Measurements from ENCODE around the gene SLX4.
A peak's percentile ranks its signal among the peaks of the same experiment; 100 is the strongest.

SLX4 gene

DNA sequence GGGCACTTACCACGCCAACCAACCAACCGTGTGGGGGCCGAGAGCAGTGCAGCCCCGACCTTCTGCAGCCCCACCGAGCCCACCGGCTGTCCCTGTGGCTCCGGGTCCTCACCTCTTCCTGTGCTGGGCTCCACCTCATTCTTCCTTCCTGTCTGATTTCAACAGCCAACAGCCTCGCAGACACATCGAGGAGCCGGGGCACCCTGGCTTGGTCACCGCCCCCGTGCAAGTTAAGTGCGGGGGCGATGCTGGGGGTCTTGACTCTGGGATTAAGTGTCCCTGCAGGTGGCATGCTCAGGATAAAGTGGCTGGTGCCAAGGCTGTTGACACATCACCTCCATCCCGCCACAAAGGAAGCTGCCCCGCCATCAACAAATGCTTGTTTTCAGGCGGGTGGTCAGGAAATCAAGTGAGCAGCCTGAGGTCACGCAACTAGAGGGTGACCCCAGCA lies 34.1 kb downstream of the SLX4 start, which contains the start of gene NLRC3:
Gene NLRC3 (minus strand): TSS at position 102 of the 451 bp plus-strand sequence. CDS start 12,367 bp downstream, outside the sequence.
- Histone ChIP-seq H3K9me2 (replicated peaks; ENCODE audit: insufficient read depth, low read length) (no peaks in the 10 kb centered on the region), H3K27ac (ENCODE audit: low read length) (no peak within 1 kb of the TSS), H3K9ac (ENCODE audit: low read length) (no peak within 1 kb of the TSS), H3K4me1 (ENCODE audit: low read length) (peaks cover 21% of the 10 kb centered on the region), H3F3A (ENCODE audit: insufficient read depth, low read length) (0 out of 2 replicates have a peak, but pooled peaks cover 3% of the 10 kb centered on the region), H3K9me3 (replicated peaks; ENCODE audit: insufficient read depth, low read length) (no peaks in the 10 kb centered on the region), H3K36me3 (replicated peaks; ENCODE audit: insufficient read depth, low read length) (no peaks in the 10 kb centered on the region), H3K27me3 (replicated peaks; ENCODE audit: insufficient read depth, low read length) (no peaks in the 10 kb centered on the region), H3K4me3 (ENCODE audit: low read length) (no peak within 1 kb of the TSS), H3K79me2 (ENCODE audit: low read length) (no peaks in the 10 kb centered on the region), H4K20me1 (ENCODE audit: insufficient read depth, low read length) (no peaks in the 10 kb centered on the region), H2AFZ (ENCODE audit: low read length) (no peak within 1 kb of the TSS), H3K4me2 (ENCODE audit: low read depth, low read length) (peak within 1 kb of the TSS; percentile 95; the same call in 1 of the 2 replicates)
- DNase-seq, result no peak
- no peak for TF ChIP-seq EZH2 (optimal IDR thresholded peaks at IDR 0.05; ENCODE audit: low read depth, low read length)
- no peak for TF ChIP-seq EZH2phosphoT487 (IDR thresholded peaks at IDR 0.05; ENCODE audit: low read length)
- TF ChIP-seq, protein P1, sequence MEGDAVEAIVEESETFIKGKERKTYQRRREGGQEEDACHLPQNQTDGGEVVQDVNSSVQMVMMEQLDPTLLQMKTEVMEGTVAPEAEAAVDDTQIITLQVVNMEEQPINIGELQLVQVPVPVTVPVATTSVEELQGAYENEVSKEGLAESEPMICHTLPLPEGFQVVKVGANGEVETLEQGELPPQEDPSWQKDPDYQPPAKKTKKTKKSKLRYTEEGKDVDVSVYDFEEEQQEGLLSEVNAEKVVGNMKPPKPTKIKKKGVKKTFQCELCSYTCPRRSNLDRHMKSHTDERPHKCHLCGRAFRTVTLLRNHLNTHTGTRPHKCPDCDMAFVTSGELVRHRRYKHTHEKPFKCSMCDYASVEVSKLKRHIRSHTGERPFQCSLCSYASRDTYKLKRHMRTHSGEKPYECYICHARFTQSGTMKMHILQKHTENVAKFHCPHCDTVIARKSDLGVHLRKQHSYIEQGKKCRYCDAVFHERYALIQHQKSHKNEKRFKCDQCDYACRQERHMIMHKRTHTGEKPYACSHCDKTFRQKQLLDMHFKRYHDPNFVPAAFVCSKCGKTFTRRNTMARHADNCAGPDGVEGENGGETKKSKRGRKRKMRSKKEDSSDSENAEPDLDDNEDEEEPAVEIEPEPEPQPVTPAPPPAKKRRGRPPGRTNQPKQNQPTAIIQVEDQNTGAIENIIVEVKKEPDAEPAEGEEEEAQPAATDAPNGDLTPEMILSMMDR (IDR thresholded peaks at IDR 0.05; ENCODE audit: low read length), result no peak

GRCh38 chr16:3576211-3576610 lies 35.2 kb downstream of the SLX4 start:
- no peak for DNase-seq
- Histone ChIP-seq H3K4me1 (ENCODE audit: low read length) (peaks cover 21% of the 10 kb centered on the region), H3K27me3 (replicated peaks; ENCODE audit: insufficient read depth, low read length) (no peaks in the 10 kb centered on the region), H3K27ac (ENCODE audit: low read length) (no peak overlapping the region), H3K9me2 (replicated peaks; ENCODE audit: insufficient read depth, low read length) (no peaks in the 10 kb centered on the region), H4K20me1 (ENCODE audit: insufficient read depth, low read length) (no peaks in the 10 kb centered on the region), H3K9ac (ENCODE audit: low read length) (no peak overlapping the region), H2AFZ (ENCODE audit: low read length) (no peak overlapping the region), H3K4me2 (ENCODE audit: low read depth, low read length) (no peak overlapping the region), H3K9me3 (replicated peaks; ENCODE audit: insufficient read depth, low read length) (no peaks in the 10 kb centered on the region), H3K36me3 (replicated peaks; ENCODE audit: insufficient read depth, low read length) (no peaks in the 10 kb centered on the region), H3K4me3 (ENCODE audit: low read length) (no peak overlapping the region), H3K79me2 (ENCODE audit: low read length) (no peaks in the 10 kb centered on the region), H3F3A (ENCODE audit: insufficient read depth, low read length) (0 out of 2 replicates have a peak, but pooled peaks cover 3% of the 10 kb centered on the region)
- TF ChIP-seq EZH2phosphoT487 (IDR thresholded peaks at IDR 0.05; ENCODE audit: low read length), result no peak
- TF ChIP-seq EZH2 (optimal IDR thresholded peaks at IDR 0.05; ENCODE audit: low read depth, low read length), result no peak
- TF ChIP-seq, protein P1 (IDR thresholded peaks at IDR 0.05; ENCODE audit: low read length), result no peak

DNA sequence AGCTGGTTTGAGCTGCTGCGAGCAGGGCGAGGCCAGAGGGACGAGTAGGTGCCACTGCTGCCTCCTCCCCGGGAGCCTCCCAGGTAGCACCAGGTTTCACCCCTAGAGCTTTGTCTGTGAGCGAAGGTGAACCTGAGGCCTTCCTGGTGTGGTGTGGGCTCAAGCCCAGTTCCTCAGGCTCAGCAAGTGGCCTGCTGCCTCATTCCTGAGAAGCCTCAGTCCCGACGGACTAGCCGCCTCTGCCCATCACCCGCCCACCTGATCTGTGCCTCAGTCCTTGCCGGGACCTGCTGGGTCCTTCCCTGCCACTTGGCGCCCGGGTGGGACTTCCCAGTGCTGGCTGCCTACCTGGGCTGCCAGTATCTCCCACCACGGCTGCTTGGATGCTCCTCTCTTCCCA lies 35.9 kb downstream of the SLX4 start:
- TF ChIP-seq, protein P1 (IDR thresholded peaks at IDR 0.05; ENCODE audit: low read length), result no peak
- TF ChIP-seq EZH2 (optimal IDR thresholded peaks at IDR 0.05; ENCODE audit: low read depth, low read length) (no peak), EZH2phosphoT487 (IDR thresholded peaks at IDR 0.05; ENCODE audit: low read length) (no peak)
- H3K27ac ChIP-seq (ENCODE audit: low read length), result no peak overlapping the region
- H3K36me3 ChIP-seq (replicated peaks; ENCODE audit: insufficient read depth, low read length), result no peaks in the 10 kb centered on the region
- H3K79me2 ChIP-seq (ENCODE audit: low read length), result no peaks in the 10 kb centered on the region
- no peaks in the 10 kb centered on the region for H3K27me3 ChIP-seq (replicated peaks; ENCODE audit: insufficient read depth, low read length)
- no peaks in the 10 kb centered on the region for H3K9me2 ChIP-seq (replicated peaks; ENCODE audit: insufficient read depth, low read length)
- H3K4me3 ChIP-seq (ENCODE audit: low read length), result no peak overlapping the region
- no peak overlapping the region for H3K9ac ChIP-seq (ENCODE audit: low read length)
- H3K4me1 ChIP-seq (ENCODE audit: low read length), result peaks cover 21% of the 10 kb centered on the region
- H3F3A ChIP-seq (ENCODE audit: insufficient read depth, low read length), result 0 out of 2 replicates have a peak, but pooled peaks cover 3% of the 10 kb centered on the region
- H3K9me3 ChIP-seq (replicated peaks; ENCODE audit: insufficient read depth, low read length), result no peaks in the 10 kb centered on the region
- no peaks in the 10 kb centered on the region for H4K20me1 ChIP-seq (ENCODE audit: insufficient read depth, low read length)
- DNase-seq, result no peak
- H2AFZ ChIP-seq (ENCODE audit: low read length), result no peak overlapping the region
- H3K4me2 ChIP-seq (ENCODE audit: low read depth, low read length), result no peak overlapping the region

Measured in MM.1S (cell line).